GM23338 (cell line): ENCODE data around the gene SASH3. TPM values are rescaled to one million over a fixed set of nuclear protein-coding genes. Genes with fewer than 3 reads are reported as not detected.

Source experiments
- ATAC-seq: fragments of 200-7000 bp; cut with Tn5 transposase; 3 replicates; pipeline ENCODE4 v1.9.1; 2020
- DNase-seq: peaks from one replicate; pipeline ENCODE4 v3.0.0-alpha.2; 2015; ENCODE audit warnings: low spot score
- H2AFZ ChIP-seq: fragments of 200-600 bp; sonication (generic); 2 replicates; pipeline ENCODE4 v1.8.0; 2016; ENCODE audit warnings: antibody characterized with exemption, mild to moderate bottlenecking, moderate library complexity
- H3F3A ChIP-seq: fragments of 200-600 bp; sonication (generic); replicated peaks from 2 replicates; pipeline ENCODE4 v1.8.0; 2017; ENCODE audit warnings: antibody characterized with exemption, mixed run types, low read depth
- H3K27ac ChIP-seq: fragments of 200-600 bp; sonication (generic); 2 replicates; pipeline ENCODE4 v1.6.1; 2016; ENCODE audit warnings: low read depth
- H3K27me3 ChIP-seq: fragments of 200-600 bp; sonication (generic); 2 replicates; pipeline ENCODE4 v1.8.0; 2016; ENCODE audit warnings: mild to moderate bottlenecking, mixed run types, moderate library complexity; ENCODE audit not compliant: insufficient read depth
- H3K36me3 ChIP-seq: fragments of 200-600 bp; sonication (generic); 2 replicates; pipeline ENCODE4 v1.8.0; 2016; ENCODE audit warnings: mild to moderate bottlenecking; ENCODE audit not compliant: insufficient read depth
- H3K4me1 ChIP-seq: fragments of 200-600 bp; sonication (generic); 2 replicates; pipeline ENCODE4 v1.8.0; 2016; ENCODE audit warnings: mild to moderate bottlenecking, moderate library complexity; ENCODE audit not compliant: insufficient read depth
- H3K4me2 ChIP-seq: fragments of 200-600 bp; sonication (generic); 2 replicates; pipeline ENCODE4 v1.7.1; 2017; ENCODE audit warnings: mixed run types
- H3K4me3 ChIP-seq: fragments of 200-600 bp; sonication (generic); 2 replicates; pipeline ENCODE4 v1.6.1; 2016; ENCODE audit warnings: mixed run types
- H3K79me2 ChIP-seq: fragments of 200-600 bp; sonication (generic); replicated peaks from 2 replicates; pipeline ENCODE4 v1.8.0; 2017; ENCODE audit warnings: mild to moderate bottlenecking; ENCODE audit not compliant: insufficient read depth
- H3K9me2 ChIP-seq: fragments of 200-600 bp; sonication (generic); 2 replicates; pipeline ENCODE4 v1.8.0; 2017; ENCODE audit not compliant: insufficient read depth
- H4K20me1 ChIP-seq: fragments of 200-600 bp; sonication (generic); replicated peaks from 2 replicates; pipeline ENCODE4 v1.8.0; 2017; ENCODE audit warnings: mild to moderate bottlenecking; ENCODE audit not compliant: insufficient read depth
- H3K27ac Mint-ChIP-seq: 2 replicates; pipeline ENCODE4 v1.8.0; 2020; ENCODE audit warnings: inconsistent platforms, mild to moderate bottlenecking, moderate library complexity, mixed read lengths
- H3K27me3 Mint-ChIP-seq: 3 replicates; pipeline ENCODE4 v1.8.0; 2022; ENCODE audit warnings: low read depth, mild to moderate bottlenecking, moderate library complexity, mixed read lengths, inconsistent platforms; ENCODE audit not compliant: insufficient read depth, poor library complexity
- H3K36me3 Mint-ChIP-seq: 3 replicates; pipeline ENCODE4 v1.8.0; 2021; ENCODE audit warnings: low read depth, mild to moderate bottlenecking, inconsistent platforms, moderate library complexity, mixed read lengths
- H3K4me1 Mint-ChIP-seq: 3 replicates; pipeline ENCODE4 v1.8.0; 2020; ENCODE audit warnings: mild to moderate bottlenecking, inconsistent platforms, mixed read lengths
- H3K4me3 Mint-ChIP-seq: 3 replicates; pipeline ENCODE4 v1.8.0; 2021; ENCODE audit warnings: moderate library complexity, mild to moderate bottlenecking, inconsistent platforms, mixed read lengths
- H3K9me3 Mint-ChIP-seq: 3 replicates; pipeline ENCODE4 v1.8.0; 2020; ENCODE audit warnings: moderate library complexity, mild to moderate bottlenecking, inconsistent platforms, mixed read lengths
- CREB1 ChIP-seq: fragments of 250-450 bp; sonication (Bioruptor Pico); IDR thresholded peaks from 2 replicates; pipeline ENCODE4 v1.5.0; 2020; ENCODE audit warnings: low read depth, mild to moderate bottlenecking, moderate library complexity
- CTCF ChIP-seq, 2 experiments: fragments of 200-600 bp in 1 of 2; sonication (generic) in 1 of 2; conservative IDR thresholded peaks; 2 replicates each; pipeline versions ENCODE4 v1.5.1 to v1.6.1; 2016 to 2017; ENCODE audit warnings: antibody characterized with exemption in 2 of 2, low read depth in 2 of 2, mild to moderate bottlenecking in 2 of 2, moderate library complexity in 1 of 2
- ETS1 ChIP-seq: IDR thresholded peaks from 2 replicates; pipeline ENCODE4 v1.6.1; 2016; ENCODE audit warnings: antibody characterized with exemption
- EZH2 ChIP-seq: fragments of 200-600 bp; sonication (generic); IDR thresholded peaks from one replicate; pipeline ENCODE4 v1.8.0; 2017; ENCODE audit warnings: antibody characterized with exemption, mild to moderate bottlenecking, low read depth; ENCODE audit not compliant: unreplicated experiment
- EZH2phosphoT487 ChIP-seq: fragments of 200-600 bp; sonication (generic); IDR thresholded peaks from one replicate; pipeline ENCODE4 v1.8.1; 2018; ENCODE audit warnings: antibody characterized with exemption; ENCODE audit not compliant: unreplicated experiment
- JUNB ChIP-seq: IDR thresholded peaks from one replicate; pipeline ENCODE4 v1.6.1; 2016; ENCODE audit warnings: antibody characterized with exemption; ENCODE audit not compliant: unreplicated experiment
- NANOG ChIP-seq: IDR thresholded peaks from 2 replicates; pipeline ENCODE4 v1.6.1; 2016; ENCODE audit warnings: antibody characterized with exemption, borderline replicate concordance
- POLR2AphosphoS5 ChIP-seq: IDR thresholded peaks from 2 replicates; pipeline ENCODE4 v1.6.1; 2016; ENCODE audit warnings: antibody characterized with exemption, low read depth
- REST ChIP-seq: IDR thresholded peaks from one replicate; pipeline ENCODE4 v1.6.1; 2018; ENCODE audit warnings: antibody characterized with exemption; ENCODE audit not compliant: unreplicated experiment
- STAT1 ChIP-seq: IDR thresholded peaks from one replicate; pipeline ENCODE4 v1.6.1; 2016; ENCODE audit warnings: antibody characterized with exemption; ENCODE audit not compliant: unreplicated experiment
- ZNF114 ChIP-seq: fragments of 250-450 bp; sonication (Bioruptor Pico); IDR thresholded peaks from 2 replicates; pipeline ENCODE4 v1.5.0; 2020; ENCODE audit warnings: mild to moderate bottlenecking, moderate library complexity
- ZNF331 ChIP-seq: fragments of 250-450 bp; sonication (Bioruptor Pico); IDR thresholded peaks from 2 replicates; pipeline ENCODE4 v1.5.0; 2020; ENCODE audit warnings: low read depth, mild to moderate bottlenecking, moderate library complexity
- ZNF462 ChIP-seq: fragments of 250-450 bp; sonication (Bioruptor Pico); IDR thresholded peaks from 2 replicates; pipeline ENCODE4 v1.5.0; 2020; ENCODE audit warnings: mild to moderate bottlenecking, moderate library complexity
- polyA plus RNA-seq: library from polyadenylated mRNA; unstranded; fragments of >200 nt; fragmentation: Nextera tagmentation; extraction: Ambion mirVana; gene quantifications from 2 replicates; pipeline ENCODE4 v1.2.1, GENCODE V29; 2016
- total RNA-seq: library from RNA; depleted of rRNA; stranded (reverse); fragments of >200 nt; shearing (Covaris generic); gene quantifications from 2 replicates; pipeline ENCODE4 v1.2.3, GENCODE V29; 2014

SASH3 gene
- total and polyA plus RNA-seq, 2 experiments from 2014 or later = 0.18 TPM; not detected in 1

- Mint-ChIP-seq H3K27ac (no peak overlapping the region), H3K27me3 (peaks cover 6% of the 10 kb centered on the region), H3K36me3 (no peaks in the 10 kb centered on the region), H3K4me1 (no peaks in the 10 kb centered on the region), H3K4me3 (no peak overlapping the region), H3K9me3 (no peaks in the 10 kb centered on the region)
- Histone ChIP-seq H3K4me1 (no peaks in the 10 kb centered on the region), H4K20me1 (no peaks in the 10 kb centered on the region), H3K27me3 (no peaks in the 10 kb centered on the region), H3K36me3 (no peaks in the 10 kb centered on the region), H3F3A (no peaks in the 10 kb centered on the region), H2AFZ (no peak overlapping the region), H3K27ac (no peak overlapping the region), H3K4me3 (no peak overlapping the region), H3K4me2 (no peak overlapping the region), H3K9me2 (no peaks in the 10 kb centered on the region), H3K79me2 (no peaks in the 10 kb centered on the region)
- TF ChIP-seq EZH2phosphoT487 (no peak), ZNF462 (CRISPR knock-in tag) (no peak), ZNF114 (CRISPR knock-in tag) (no peak), POLR2AphosphoS5 (no peak), EZH2 (no peak), CREB1 (no peak), STAT1 (no peak), ETS1 (no peak), REST (no peak), ZNF331 (CRISPR knock-in tag) (no peak), CTCF (conservative IDR thresholded peaks at IDR 0.05; ENCODE audit: low read depth in 2 of 2) (no peak), NANOG (no peak), JUNB (no peak)
- DNase-seq (no peak), ATAC-seq (no peak)
Measured at GRCh38 chrX:129761596-129761995, 18.2 kb upstream of the SASH3 start.
